Erythroblast (primary cell): Measurements from ENCODE around the gene MEGF10.

ENCODE experiments used
- GATA1 ChIP-seq: IDR thresholded peaks from 2 replicates; pipeline ENCODE4 v1.6.1; 2011; ENCODE audit warnings: low read depth, mild to moderate bottlenecking, control low read depth, low read length, moderate library complexity
- POLR2A ChIP-seq: IDR thresholded peaks from 2 replicates; pipeline ENCODE4 v1.6.1; 2011; ENCODE audit warnings: mild to moderate bottlenecking, low read length

GRCh38 chr5:127506616-127507015, 216.0 kb downstream of the MEGF10 start:
- TF ChIP-seq POLR2A (no peak), GATA1 (no peak)
